Prostate gland (tissue), 2 donors: Measurements from ENCODE around the gene HSP90AB1. TPM values are rescaled to one million over a fixed set of nuclear protein-coding genes. Genes with fewer than 3 reads are reported as not detected.

Experiments used
- DNase-seq: peaks from one replicate; pipeline ENCODE4 v3.0.0-alpha.2; 2019; ENCODE audit warnings: low spot score
- H3K27ac ChIP-seq, 2 donors: fragments of 200-600 bp; sonication (generic); 2 replicates each; pipeline ENCODE4 v1.5.1; 2017 to 2019
- H3K27me3 ChIP-seq: fragments of 200-600 bp; sonication (generic); replicated peaks from 2 replicates; pipeline ENCODE4 v1.5.1; 2019; ENCODE audit not compliant: insufficient read depth
- H3K36me3 ChIP-seq, 2 donors: fragments of 200-600 bp; sonication (generic); 1 replicate in 1 of 2; 2 replicates in 1 of 2; pipeline versions ENCODE4 v1.5.1 to v1.8.1; 2017 to 2019
- H3K4me1 ChIP-seq: fragments of 200-600 bp; sonication (generic); replicated peaks from 2 replicates; pipeline ENCODE4 v1.5.1; 2019
- H3K4me3 ChIP-seq, 2 donors: fragments of 200-600 bp; sonication (generic); 2 replicates each; pipeline ENCODE4 v1.5.1; 2017 to 2019
- H3K9me3 ChIP-seq: fragments of 200-600 bp; sonication (generic); 2 replicates; pipeline ENCODE4 v1.5.1; 2017
- CTCF ChIP-seq, 4 experiments: fragments of 200-600 bp in 2 of 4; fragments of 450-650 bp in 2 of 4; sonication (generic) in 2 of 4; IDR thresholded peaks; 1 replicate in 3 of 4; 2 replicates in 1 of 4; pipeline ENCODE4 v1.5.1; 2016 to 2019; ENCODE audit warnings: antibody characterized with exemption in 4 of 4, mild to moderate bottlenecking in 2 of 4, moderate library complexity in 2 of 4
- POLR2A ChIP-seq: fragments of 450-650 bp; IDR thresholded peaks from one replicate; pipeline ENCODE4 v1.6.1; 2016; ENCODE audit warnings: antibody characterized with exemption, mild to moderate bottlenecking
- POLR2AphosphoS5 ChIP-seq: sonication (generic); formaldehyde crosslinking; IDR thresholded peaks from one replicate; pipeline ENCODE4 v1.6.1; 2017; ENCODE audit warnings: antibody characterized with exemption
- WGBS: methylation state at CpG from one replicate; pipeline ENCODE4 v1.1.5; 2018; 5-methylcytosine and 5-hydroxymethylcytosine counted together
- intact Hi-C: fragments of 100-400 bp; cut with DNase I; formaldehyde crosslinking; loops from one replicate; pipeline ENCODE4 v1.14.2; 2022
- total RNA-seq, 2 donors: library from RNA; depleted of rRNA; stranded (reverse); fragments of >200 nt; gene quantifications; one replicate each; pipeline ENCODE4 v1.1.0, GENCODE V29; 2016

HSP90AB1 gene
- total RNA-seq, 2 donors from 2014 or later = 650 to 805 TPM

GRCh38 chr6:44202332-44202971 is 44.4 kb upstream of the HSP90AB1 start:
- TF ChIP-seq POLR2A (no peak), POLR2AphosphoS5 (no peak), CTCF (IDR thresholded peaks at IDR 0.05) (no peak)

GRCh38 chr6:44202972-44203750 is 43.7 kb upstream of the HSP90AB1 start:
- H3K9me3 ChIP-seq = no peaks in the 10 kb centered on the region
- no peaks in the 10 kb centered on the region for H3K27me3 ChIP-seq
- H3K27ac ChIP-seq = no peak overlapping the region
- no peak for DNase-seq
- H3K4me1 ChIP-seq = no peaks in the 10 kb centered on the region
- H3K4me3 ChIP-seq = no peak overlapping the region
- intact Hi-C loops = no loop called here
- no peak for TF ChIP-seq POLR2A
- no peak for TF ChIP-seq CTCF (IDR thresholded peaks at IDR 0.05)
- TF ChIP-seq POLR2AphosphoS5 = no peak
- no peaks in the 10 kb centered on the region for H3K36me3 ChIP-seq
- 91% methylated on average over 11 of the region's 11 CpGs for WGBS

More at GRCh38 chr6:44202332-44202971, 44.4 kb upstream of the HSP90AB1 start:
- intact Hi-C loops = no loop called here
- H3K27me3 ChIP-seq = no peaks in the 10 kb centered on the region
- 89% methylated on average over 4 of the region's 4 CpGs for WGBS
- H3K4me1 ChIP-seq = no peaks in the 10 kb centered on the region
- H3K36me3 ChIP-seq = no peaks in the 10 kb centered on the region
- no peak overlapping the region for H3K27ac ChIP-seq
- no peak overlapping the region for H3K4me3 ChIP-seq
- DNase-seq = no peak
- H3K9me3 ChIP-seq = no peaks in the 10 kb centered on the region

- WGBS = 77% methylated on average over 6 of the region's 6 CpGs
- DNase-seq = no peak
- Histone ChIP-seq H3K27me3 (no peaks in the 10 kb centered on the region), H3K27ac (no peak overlapping the region), H3K36me3 (no peaks in the 10 kb centered on the region), H3K4me1 (no peaks in the 10 kb centered on the region), H3K9me3 (no peaks in the 10 kb centered on the region), H3K4me3 (no peak overlapping the region)
- intact Hi-C loops = no loop called here
- TF ChIP-seq POLR2AphosphoS5 = no peak
- TF ChIP-seq POLR2A = no peak
- no peak for TF ChIP-seq CTCF (IDR thresholded peaks at IDR 0.05)
Measured at GRCh38 chr6:44203955-44204354, 42.9 kb upstream of the HSP90AB1 start.

GRCh38 chr6:44207966-44208365 is 38.9 kb upstream of the HSP90AB1 start:
- no peaks in the 10 kb centered on the region for H3K36me3 ChIP-seq
- H3K4me3 ChIP-seq = no peak overlapping the region
- DNase-seq = no peak
- H3K4me1 ChIP-seq = no peaks in the 10 kb centered on the region
- no peak overlapping the region for H3K27ac ChIP-seq
- intact Hi-C loops = no loop called here
- H3K9me3 ChIP-seq = no peaks in the 10 kb centered on the region
- no peak for TF ChIP-seq POLR2A
- TF ChIP-seq CTCF (IDR thresholded peaks at IDR 0.05) = no peak
- no peak for TF ChIP-seq POLR2AphosphoS5
- WGBS = 95% methylated on average over 6 of the region's 6 CpGs
- no peaks in the 10 kb centered on the region for H3K27me3 ChIP-seq
